Measurements from ENCODE around the gene CAPN12. TPM values are rescaled to one million over a fixed set of nuclear protein-coding genes. Genes with fewer than 3 reads are reported as not detected.
A peak's percentile ranks its signal among the peaks of the same experiment; 100 is the strongest.

The CAPN12 gene
- polyA plus RNA-seq, 2 of the 4 experiments (the other 2 are of a cell fraction): 10.0 to 11.7 TPM

GRCh38 chr19:38737281-38737865 lies 6.9 kb downstream of the CAPN12 start:
- TF ChIP-seq SREBF2 (IDR thresholded peaks at IDR 0.05) (no peak), NR3C1 (IDR thresholded peaks at IDR 0.05) (no peak), RARB (CRISPR knock-in tag; IDR thresholded peaks at IDR 0.05) (no peak), RFX5 (IDR thresholded peaks at IDR 0.05) (no peak), MAZ (IDR thresholded peaks at IDR 0.05; ENCODE audit: borderline replicate concordance, low read depth, low read length) (no peak), ZC3H11A (IDR thresholded peaks at IDR 0.05) (no peak), EHMT2 (IDR thresholded peaks at IDR 0.05; ENCODE audit: low read depth) (no peak), HEYL (CRISPR knock-in tag; IDR thresholded peaks at IDR 0.05) (no peak), MAFK (IDR thresholded peaks at IDR 0.05; ENCODE audit: partially characterized antibody) (no peak), NFE2L2 (conservative IDR thresholded peaks at IDR 0.05; ENCODE audit: low read length) (no peak), MYC (IDR thresholded peaks at IDR 0.05; ENCODE audit: borderline replicate concordance, low read length) (no peak), USF2 (IDR thresholded peaks at IDR 0.05) (no peak), BHLHE40 (IDR thresholded peaks at IDR 0.05; ENCODE audit: low read depth, low read length) (no peak)
- TF ChIP-seq, protein P1, sequence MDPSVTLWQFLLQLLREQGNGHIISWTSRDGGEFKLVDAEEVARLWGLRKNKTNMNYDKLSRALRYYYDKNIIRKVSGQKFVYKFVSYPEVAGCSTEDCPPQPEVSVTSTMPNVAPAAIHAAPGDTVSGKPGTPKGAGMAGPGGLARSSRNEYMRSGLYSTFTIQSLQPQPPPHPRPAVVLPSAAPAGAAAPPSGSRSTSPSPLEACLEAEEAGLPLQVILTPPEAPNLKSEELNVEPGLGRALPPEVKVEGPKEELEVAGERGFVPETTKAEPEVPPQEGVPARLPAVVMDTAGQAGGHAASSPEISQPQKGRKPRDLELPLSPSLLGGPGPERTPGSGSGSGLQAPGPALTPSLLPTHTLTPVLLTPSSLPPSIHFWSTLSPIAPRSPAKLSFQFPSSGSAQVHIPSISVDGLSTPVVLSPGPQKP (IDR thresholded peaks at IDR 0.05; ENCODE audit: low read depth, low read length): no peak
- Histone ChIP-seq H3K9me3 (no peaks in the 10 kb centered on the region), H3K4me3 (no peak overlapping the region), H3K4me1 (peaks cover 43% of the 10 kb centered on the region), H3K27ac (peak overlapping the region; percentile 39 to 88; a peak in 5 of 6 replicates), H3K4me2 (peak overlapping the region; percentile 74)
- 88% methylated on average over 22 of the region's 22 CpGs for WGBS (ENCODE audit: missing lambda C conversion rate)
- ChIA-PET CTCF (interaction anchor here (0.6 to 2.8 kb wide), 10 partner anchors 11 to 334 kb away, joined by 3 to 7 read pairs (median 4); partner anchors contain the start of gene FAM98C), POLR2A (no interaction called here)
- FAIRE-seq (no peak), DNase-seq (ENCODE audit: low read depth in 1 of 2, low spot score in 1 of 2) (peak in 1 of 2 experiments; percentile 13), ATAC-seq (no peak)

DNA sequence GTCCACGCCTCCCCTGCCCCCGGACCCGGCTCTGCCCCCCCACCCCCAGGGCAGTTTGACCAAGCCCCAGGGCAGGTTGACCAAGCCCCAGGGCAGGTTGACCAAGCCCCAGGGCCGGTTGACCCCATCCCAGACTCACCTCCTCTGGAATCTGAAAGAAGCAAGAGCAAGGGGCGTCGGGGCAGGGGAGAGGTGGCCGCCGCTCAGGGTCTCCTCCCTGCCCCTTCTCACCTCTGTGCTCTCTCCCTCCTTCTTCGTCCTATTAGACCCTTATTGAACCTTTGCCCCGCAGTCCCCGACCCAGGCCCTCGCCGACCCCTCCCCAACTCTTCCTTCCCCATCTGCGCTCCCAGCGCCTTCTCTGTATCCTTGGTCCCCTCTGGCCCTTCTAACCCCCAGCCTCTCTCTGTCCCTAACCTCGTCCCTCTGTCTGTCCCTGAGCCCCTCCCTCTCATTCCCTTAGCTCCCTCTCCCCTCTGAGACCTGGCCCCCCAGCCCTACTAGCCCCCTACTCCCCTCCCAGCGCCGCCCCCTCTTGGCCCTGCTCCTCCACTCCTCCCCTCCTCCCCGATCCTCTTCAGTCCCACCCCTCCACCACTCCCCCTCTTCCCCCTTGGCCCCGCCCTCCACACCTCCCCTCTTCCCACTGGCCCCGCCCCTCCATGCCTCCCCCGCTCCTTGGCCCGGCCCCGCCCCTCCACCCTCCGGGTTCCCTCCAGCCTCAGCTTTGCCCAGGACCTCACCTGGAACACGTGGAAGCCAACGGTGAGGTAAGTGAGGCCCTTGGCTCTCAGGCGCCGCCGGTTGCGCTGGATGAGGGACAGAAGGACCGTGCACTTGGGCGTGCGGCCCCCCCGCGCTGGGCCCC lies 7.6 kb downstream of the CAPN12 start:
- ATAC-seq (peak; percentile 3 to 20; a peak in 5 of 6 replicates), DNase-seq (ENCODE audit: low read depth in 1 of 2, low spot score in 1 of 2) (peak; percentile 83 to 94), FAIRE-seq (no peak)
- no peaks in the 10 kb centered on the region for H3K9me3 ChIP-seq
- H3K4me3 ChIP-seq: peak overlapping the region; percentile 49
- H3K27ac ChIP-seq: peak overlapping the region; percentile 70 to 88
- CTCF ChIA-PET: interaction anchor here (0.7 to 2.8 kb wide), 8 partner anchors 11 to 133 kb away, joined by 3 to 7 read pairs (median 4); no protein-coding TSS in a partner anchor
- 38% methylated on average over 26 of the region's 36 CpGs for WGBS (ENCODE audit: missing lambda C conversion rate)
- TF ChIP-seq EHMT2 (IDR thresholded peaks at IDR 0.05; ENCODE audit: low read depth): no peak
- TF ChIP-seq USF2 (IDR thresholded peaks at IDR 0.05): no peak
- no peak for TF ChIP-seq RFX5 (IDR thresholded peaks at IDR 0.05)
- TF ChIP-seq PBX3 (IDR thresholded peaks at IDR 0.05): no peak
- TF ChIP-seq, protein P2, sequence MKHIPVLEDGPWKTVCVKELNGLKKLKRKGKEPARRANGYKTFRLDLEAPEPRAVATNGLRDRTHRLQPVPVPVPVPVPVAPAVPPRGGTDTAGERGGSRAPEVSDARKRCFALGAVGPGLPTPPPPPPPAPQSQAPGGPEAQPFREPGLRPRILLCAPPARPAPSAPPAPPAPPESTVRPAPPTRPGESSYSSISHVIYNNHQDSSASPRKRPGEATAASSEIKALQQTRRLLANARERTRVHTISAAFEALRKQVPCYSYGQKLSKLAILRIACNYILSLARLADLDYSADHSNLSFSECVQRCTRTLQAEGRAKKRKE (CRISPR knock-in tag; IDR thresholded peaks at IDR 0.05; ENCODE audit: low read depth): no peak
- no peak for TF ChIP-seq MAZ (IDR thresholded peaks at IDR 0.05; ENCODE audit: borderline replicate concordance, low read depth, low read length)
- no peak for TF ChIP-seq MAFK (IDR thresholded peaks at IDR 0.05; ENCODE audit: partially characterized antibody)
- no peak for TF ChIP-seq HOXA7 (CRISPR knock-in tag; IDR thresholded peaks at IDR 0.05)
- 0 out of 2 replicates have a peak, but pooled peaks have one; percentile 61 for TF ChIP-seq FOSB (CRISPR knock-in tag; IDR thresholded peaks at IDR 0.05)
- TF ChIP-seq ESRRA (IDR thresholded peaks at IDR 0.05; ENCODE audit: borderline replicate concordance, low read length): no peak
- TF ChIP-seq ZFP36 (IDR thresholded peaks at IDR 0.05; ENCODE audit: borderline replicate concordance, partially characterized antibody): peak; percentile 10
- no peak for TF ChIP-seq HEYL (CRISPR knock-in tag; IDR thresholded peaks at IDR 0.05)
- TF ChIP-seq FOXS1 (CRISPR knock-in tag; IDR thresholded peaks at IDR 0.05): no peak
- TF ChIP-seq, protein P3, sequence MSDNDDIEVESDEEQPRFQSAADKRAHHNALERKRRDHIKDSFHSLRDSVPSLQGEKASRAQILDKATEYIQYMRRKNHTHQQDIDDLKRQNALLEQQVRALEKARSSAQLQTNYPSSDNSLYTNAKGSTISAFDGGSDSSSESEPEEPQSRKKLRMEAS (IDR thresholded peaks at IDR 0.05): peak; percentile 47
- TF ChIP-seq BCL3 (IDR thresholded peaks at IDR 0.05): no peak
- TF ChIP-seq GATA3 (IDR thresholded peaks at IDR 0.05; ENCODE audit: borderline replicate concordance): no peak
- TF ChIP-seq, protein P4, sequence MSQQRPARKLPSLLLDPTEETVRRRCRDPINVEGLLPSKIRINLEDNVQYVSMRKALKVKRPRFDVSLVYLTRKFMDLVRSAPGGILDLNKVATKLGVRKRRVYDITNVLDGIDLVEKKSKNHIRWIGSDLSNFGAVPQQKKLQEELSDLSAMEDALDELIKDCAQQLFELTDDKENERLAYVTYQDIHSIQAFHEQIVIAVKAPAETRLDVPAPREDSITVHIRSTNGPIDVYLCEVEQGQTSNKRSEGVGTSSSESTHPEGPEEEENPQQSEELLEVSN (IDR thresholded peaks at IDR 0.05; ENCODE audit: borderline replicate concordance, low read depth): no peak
- peak overlapping the region; percentile 74 for H3K4me2 ChIP-seq
- H3K4me1 ChIP-seq: peaks cover 51% of the 10 kb centered on the region
- POLR2A ChIA-PET: no interaction called here
